Measurements from ENCODE around the gene COMMD7.

COMMD7 gene

DNA sequence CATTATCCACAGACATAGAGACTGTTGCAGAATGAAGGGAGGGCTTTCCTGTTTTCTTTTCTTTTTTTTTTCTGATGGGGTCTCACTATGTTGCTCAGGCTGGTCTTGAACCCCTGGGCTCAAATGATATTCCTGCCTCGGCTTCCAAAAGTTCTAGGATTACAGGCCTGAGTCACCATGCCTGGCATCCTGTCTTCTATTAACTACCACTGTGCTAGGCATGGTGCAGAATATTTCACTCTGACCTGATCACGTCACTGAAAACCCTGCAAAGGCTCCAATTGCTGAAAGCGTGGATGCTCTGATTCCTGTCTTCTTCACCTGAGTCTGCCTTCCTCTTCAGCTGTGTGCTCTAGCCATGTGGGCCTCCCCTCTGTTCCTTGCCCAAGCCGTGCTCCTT is 10.5 kb upstream of the COMMD7 start:
- FAIRE-seq (no peak), DNase-seq (ENCODE audit: insufficient read length, low spot score) (no peak)
- TF ChIP-seq SPI1 (IDR thresholded peaks at IDR 0.05; ENCODE audit: low read depth, low read length) (no peak), POU2F2 (IDR thresholded peaks at IDR 0.05; ENCODE audit: low read depth, low read length) (no peak), POLR2A (IDR thresholded peaks at IDR 0.05; ENCODE audit: low read depth, low read length) (no peak), TAF1 (IDR thresholded peaks at IDR 0.05; ENCODE audit: low read depth, low read length) (no peak), POLR2AphosphoS5 (IDR thresholded peaks at IDR 0.05; ENCODE audit: low read depth, low read length) (no peak), PAX5 (IDR thresholded peaks at IDR 0.05; ENCODE audit: insufficient read depth, low read length, severe bottlenecking) (no peak)

DNA sequence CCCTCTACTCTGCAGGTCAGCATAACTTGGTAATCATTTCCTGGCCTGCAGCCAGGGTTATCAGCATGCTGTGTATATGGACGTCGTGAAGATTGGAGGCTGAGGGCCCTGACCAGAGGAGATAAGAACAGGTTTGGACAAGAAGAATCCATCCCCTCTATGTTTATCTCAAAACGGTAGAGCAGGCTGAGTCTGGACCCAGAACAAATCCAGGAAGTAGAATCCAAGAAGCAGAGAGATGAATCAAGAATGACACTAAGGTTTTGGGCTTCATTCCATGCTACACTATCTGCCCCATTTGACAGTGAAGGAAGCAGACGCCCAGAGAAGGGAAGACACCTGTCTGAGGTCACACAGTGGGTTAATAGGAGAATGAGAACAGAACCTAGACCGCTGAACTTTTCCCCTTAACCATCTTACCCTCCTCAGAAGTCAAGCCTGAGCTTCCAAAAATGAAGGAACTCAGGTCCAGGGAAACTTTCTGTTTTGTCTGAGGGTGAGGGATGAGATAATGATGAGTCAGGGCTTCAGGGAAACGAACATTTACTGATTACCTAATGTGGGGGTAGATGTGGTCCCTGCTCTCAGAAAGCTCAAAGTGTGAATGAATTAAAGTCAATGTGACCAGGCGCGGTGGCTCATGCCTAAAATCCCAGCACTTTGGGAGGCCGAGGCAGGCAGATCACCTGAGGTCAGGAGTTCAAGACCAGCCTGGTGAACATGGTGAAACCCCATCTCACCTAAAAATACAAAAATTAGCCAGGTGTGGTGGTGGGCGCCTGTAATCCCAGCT is 9.4 kb upstream of the COMMD7 start:
- DNase-seq (ENCODE audit: insufficient read length, low spot score) (no peak), FAIRE-seq (no peak)
- TF ChIP-seq TAF1 (IDR thresholded peaks at IDR 0.05; ENCODE audit: low read depth, low read length): no peak
- no peak for TF ChIP-seq PAX5 (IDR thresholded peaks at IDR 0.05; ENCODE audit: insufficient read depth, low read length, severe bottlenecking)
- TF ChIP-seq SPI1 (IDR thresholded peaks at IDR 0.05; ENCODE audit: low read depth, low read length): no peak
- TF ChIP-seq POLR2AphosphoS5 (IDR thresholded peaks at IDR 0.05; ENCODE audit: low read depth, low read length): no peak
- TF ChIP-seq POLR2A (IDR thresholded peaks at IDR 0.05; ENCODE audit: low read depth, low read length): no peak
- TF ChIP-seq POU2F2 (IDR thresholded peaks at IDR 0.05; ENCODE audit: low read depth, low read length): no peak

DNA sequence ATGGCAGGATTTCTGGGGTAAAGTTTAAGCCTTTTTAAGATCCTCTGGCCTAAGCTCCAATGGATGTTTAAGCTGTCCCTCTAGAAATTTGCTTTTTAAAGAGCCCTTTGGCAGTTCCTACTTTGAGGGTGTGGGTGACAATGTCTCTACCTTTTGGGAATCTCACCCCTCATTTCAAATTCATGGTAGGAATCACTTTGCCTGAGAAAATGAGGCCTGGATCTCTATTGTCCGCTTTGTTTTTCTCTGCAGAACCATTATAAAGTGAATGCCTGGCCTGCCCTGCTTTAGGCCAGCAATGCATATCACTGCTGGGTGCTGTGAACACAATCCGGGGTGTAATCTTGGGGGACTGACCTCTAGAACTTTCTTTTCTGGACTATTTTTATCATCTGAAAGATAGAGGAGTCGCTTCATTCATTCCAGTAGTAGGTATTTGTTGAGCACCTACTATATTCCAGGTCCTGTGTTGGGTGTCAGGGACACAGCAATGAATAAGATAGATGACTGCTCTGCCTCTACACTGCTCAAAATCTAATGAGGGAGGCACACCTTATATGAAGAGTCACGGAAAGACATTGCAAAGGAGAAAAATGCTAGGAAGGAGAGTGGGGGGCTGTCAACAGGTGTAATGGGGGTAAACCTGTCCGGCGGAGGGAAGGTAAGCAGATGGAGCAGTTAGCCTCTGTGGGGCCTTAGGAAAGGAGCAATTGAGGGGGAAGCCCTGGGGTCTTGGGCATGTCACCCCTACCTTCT is 8.6 kb upstream of the COMMD7 start:
- FAIRE-seq (no peak), DNase-seq (ENCODE audit: insufficient read length, low spot score) (no peak)
- TF ChIP-seq PAX5 (IDR thresholded peaks at IDR 0.05; ENCODE audit: insufficient read depth, low read length, severe bottlenecking) (no peak), POLR2A (IDR thresholded peaks at IDR 0.05; ENCODE audit: low read depth, low read length) (no peak), POU2F2 (IDR thresholded peaks at IDR 0.05; ENCODE audit: low read depth, low read length) (no peak), TAF1 (IDR thresholded peaks at IDR 0.05; ENCODE audit: low read depth, low read length) (no peak), SPI1 (IDR thresholded peaks at IDR 0.05; ENCODE audit: low read depth, low read length) (no peak), POLR2AphosphoS5 (IDR thresholded peaks at IDR 0.05; ENCODE audit: low read depth, low read length) (no peak)

DNA sequence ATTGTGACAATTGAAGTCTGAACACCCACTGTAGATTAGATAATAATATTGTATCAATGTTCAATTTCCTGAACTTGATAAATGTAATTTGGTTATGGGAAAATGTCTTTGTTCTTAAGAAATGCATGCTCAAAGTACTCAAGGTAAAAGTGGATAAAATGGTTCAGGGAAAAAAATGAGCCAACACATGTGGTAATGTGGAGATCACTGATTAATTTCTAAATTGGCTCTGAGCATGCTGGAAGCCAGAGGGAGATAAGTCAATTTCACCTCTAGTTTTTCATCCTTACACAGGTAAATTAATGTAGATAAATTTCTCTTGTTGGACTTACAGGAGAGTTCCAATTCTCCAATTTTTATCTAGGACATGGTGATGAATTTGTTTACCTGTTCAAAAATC is 8.0 kb upstream of the COMMD7 start:
- DNase-seq (ENCODE audit: insufficient read length, low spot score) (no peak), FAIRE-seq (no peak)
- no peak for TF ChIP-seq SPI1 (IDR thresholded peaks at IDR 0.05; ENCODE audit: low read depth, low read length)
- TF ChIP-seq POLR2A (IDR thresholded peaks at IDR 0.05; ENCODE audit: low read depth, low read length): no peak
- TF ChIP-seq PAX5 (IDR thresholded peaks at IDR 0.05; ENCODE audit: insufficient read depth, low read length, severe bottlenecking): no peak
- no peak for TF ChIP-seq TAF1 (IDR thresholded peaks at IDR 0.05; ENCODE audit: low read depth, low read length)
- TF ChIP-seq POU2F2 (IDR thresholded peaks at IDR 0.05; ENCODE audit: low read depth, low read length): no peak
- TF ChIP-seq POLR2AphosphoS5 (IDR thresholded peaks at IDR 0.05; ENCODE audit: low read depth, low read length): no peak

DNA sequence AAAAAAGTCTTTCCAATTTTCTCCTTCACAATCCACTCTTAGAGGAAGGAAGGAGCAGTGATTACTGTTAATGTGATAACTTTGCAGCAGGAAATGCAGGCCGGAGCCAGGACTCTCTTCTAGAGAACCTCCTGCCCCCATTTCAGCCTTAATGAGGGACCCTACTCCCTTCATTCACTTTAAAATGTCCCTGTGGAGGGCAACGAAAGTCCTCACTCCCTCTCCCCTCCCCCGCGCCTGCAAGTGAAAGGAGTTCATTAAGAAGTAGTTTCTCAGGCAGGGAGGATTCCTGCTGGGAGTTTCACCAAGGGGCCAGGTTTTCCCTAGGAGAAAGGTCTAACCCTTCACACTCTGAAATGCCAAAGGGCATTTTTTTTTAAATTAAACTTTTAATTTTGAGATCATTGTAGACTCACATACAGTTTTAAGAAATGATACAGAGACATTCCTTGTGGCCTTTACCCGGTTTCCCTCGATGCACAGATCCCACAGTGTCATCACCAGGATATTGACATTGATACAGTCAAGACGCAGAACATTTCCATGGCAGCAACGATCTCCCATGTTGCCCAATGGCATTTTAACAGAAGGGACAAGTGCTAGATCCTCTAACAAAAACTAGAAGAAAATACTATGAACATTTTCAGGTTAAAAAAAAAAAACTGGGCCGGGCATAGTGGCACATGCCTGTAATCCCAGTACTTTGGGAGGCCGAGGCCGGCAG is 6.8 kb upstream of the COMMD7 start:
- no peak for TF ChIP-seq SPI1 (IDR thresholded peaks at IDR 0.05; ENCODE audit: low read depth, low read length)
- DNase-seq (ENCODE audit: insufficient read length, low spot score) (no peak), FAIRE-seq (no peak)

DNA sequence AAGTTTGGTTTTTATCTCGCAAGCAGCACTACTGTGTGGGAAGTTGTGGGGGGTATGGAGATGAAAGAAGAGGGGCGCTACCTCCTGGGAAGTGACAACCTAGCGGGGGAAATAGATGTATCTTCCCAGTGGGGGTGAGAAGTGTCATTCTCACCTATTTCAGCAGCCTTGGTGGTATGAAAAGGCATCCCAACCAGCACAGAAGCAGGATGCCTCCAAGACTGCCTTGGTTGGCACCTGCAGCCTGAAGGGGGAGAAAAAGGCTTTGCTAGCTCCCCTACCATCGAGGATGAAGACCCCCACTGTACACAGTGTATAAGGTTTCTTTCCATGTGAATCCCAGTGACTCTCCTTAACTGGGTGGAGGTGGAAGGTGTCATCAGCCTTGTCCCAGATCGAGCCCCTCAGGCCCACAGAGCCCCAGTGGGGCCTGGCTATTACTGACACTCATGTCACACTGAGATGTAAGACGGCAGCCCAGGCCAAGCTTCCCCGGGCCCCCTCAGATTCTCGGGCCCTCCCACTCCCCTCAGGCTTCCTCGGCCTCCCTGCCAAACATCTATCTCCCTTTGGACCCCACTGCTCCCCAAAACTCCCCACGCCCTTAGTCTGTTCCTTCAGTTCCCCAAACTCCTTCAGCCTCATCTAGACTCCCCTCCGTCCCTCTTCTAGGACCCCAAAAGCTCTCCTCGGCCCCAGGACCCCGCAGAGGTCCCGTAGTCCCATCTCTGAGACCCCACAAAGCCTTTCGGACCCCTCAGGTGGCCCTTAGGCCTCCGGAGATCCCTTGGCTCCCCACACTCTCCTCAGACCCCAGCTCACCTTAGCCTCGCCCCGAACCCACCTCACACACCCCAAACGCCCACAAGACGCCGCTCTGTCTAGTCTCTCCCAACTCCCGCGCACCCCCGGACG is 688 bp downstream of the COMMD7 start:
- DNase-seq (ENCODE audit: insufficient read length, low spot score) (no peak), FAIRE-seq (peak; percentile 26)
- no peak for TF ChIP-seq POLR2AphosphoS5 (IDR thresholded peaks at IDR 0.05; ENCODE audit: low read depth, low read length)
- TF ChIP-seq PAX5 (IDR thresholded peaks at IDR 0.05; ENCODE audit: insufficient read depth, low read length, severe bottlenecking): no peak
- no peak for TF ChIP-seq POU2F2 (IDR thresholded peaks at IDR 0.05; ENCODE audit: low read depth, low read length)
- no peak for TF ChIP-seq SPI1 (IDR thresholded peaks at IDR 0.05; ENCODE audit: low read depth, low read length)
- no peak for TF ChIP-seq POLR2A (IDR thresholded peaks at IDR 0.05; ENCODE audit: low read depth, low read length)
- TF ChIP-seq TAF1 (IDR thresholded peaks at IDR 0.05; ENCODE audit: low read depth, low read length): no peak

DNA sequence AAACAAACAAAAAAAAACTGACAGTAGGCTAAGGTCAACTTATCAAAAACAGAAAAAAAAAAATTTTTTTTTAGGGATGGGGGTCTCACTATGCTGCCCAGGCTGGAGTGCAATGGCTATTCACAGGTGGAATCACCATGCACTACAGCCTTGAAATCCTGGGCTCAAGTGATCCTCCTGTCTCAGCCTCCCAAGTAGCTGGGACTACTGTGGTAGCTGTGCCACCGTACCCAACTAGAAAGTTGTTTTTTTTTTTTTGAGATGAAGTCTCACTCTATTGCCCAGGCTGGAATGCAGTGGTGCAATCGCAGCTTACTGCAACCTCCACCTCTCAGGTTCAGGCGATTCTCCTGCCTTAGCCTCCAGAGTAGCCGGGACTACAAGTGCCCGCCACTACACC is 2.1 kb downstream of the COMMD7 start:
- FAIRE-seq (no peak), DNase-seq (ENCODE audit: insufficient read length, low spot score) (no peak)
- TF ChIP-seq SPI1 (IDR thresholded peaks at IDR 0.05; ENCODE audit: low read depth, low read length) (no peak), TAF1 (IDR thresholded peaks at IDR 0.05; ENCODE audit: low read depth, low read length) (no peak), PAX5 (IDR thresholded peaks at IDR 0.05; ENCODE audit: insufficient read depth, low read length, severe bottlenecking) (no peak), POLR2A (IDR thresholded peaks at IDR 0.05; ENCODE audit: low read depth, low read length) (no peak), POU2F2 (IDR thresholded peaks at IDR 0.05; ENCODE audit: low read depth, low read length) (no peak), POLR2AphosphoS5 (IDR thresholded peaks at IDR 0.05; ENCODE audit: low read depth, low read length) (no peak)

DNA sequence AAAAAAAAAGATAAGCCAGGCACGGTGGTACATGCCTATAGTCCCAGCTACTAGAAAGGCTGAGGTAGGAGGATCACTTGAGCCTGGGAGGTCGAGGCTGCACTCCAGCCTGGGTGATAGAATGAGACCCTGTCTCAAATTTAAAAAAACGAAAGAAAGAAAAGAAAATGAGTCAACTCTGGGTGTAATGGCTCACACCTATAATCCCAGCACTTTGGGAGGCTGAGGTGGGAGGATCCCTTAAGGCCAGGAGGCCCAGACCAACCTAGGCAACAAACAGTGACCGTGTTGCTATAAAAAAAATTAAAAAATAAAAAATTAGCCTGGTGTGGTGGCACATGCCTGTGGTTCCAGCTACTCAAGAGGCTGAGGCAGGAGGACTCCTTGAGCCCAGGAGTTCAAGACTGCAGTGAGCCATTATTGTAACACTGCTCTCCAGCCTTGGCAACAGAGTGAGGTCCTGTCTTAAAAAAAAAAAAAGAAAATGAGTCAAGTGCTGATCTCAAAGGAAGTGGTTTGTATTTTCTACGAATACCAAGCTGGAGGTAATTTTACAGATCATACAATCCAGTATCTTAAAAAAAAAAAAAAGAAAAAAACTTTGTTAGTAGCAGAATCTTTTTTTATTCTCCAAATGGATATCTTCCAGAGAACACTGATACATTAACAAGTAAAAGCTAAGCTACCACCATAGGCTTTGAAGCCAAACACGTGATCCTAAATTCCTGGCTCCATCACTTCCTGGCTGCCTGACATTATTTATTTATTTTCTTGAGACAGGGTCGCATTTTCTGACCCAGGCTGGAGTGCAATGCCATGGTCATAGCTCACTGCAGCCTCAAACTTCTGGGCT is 5.7 kb downstream of the COMMD7 start:
- TF ChIP-seq TAF1 (IDR thresholded peaks at IDR 0.05; ENCODE audit: low read depth, low read length): no peak
- TF ChIP-seq SPI1 (IDR thresholded peaks at IDR 0.05; ENCODE audit: low read depth, low read length): no peak
- TF ChIP-seq POLR2A (IDR thresholded peaks at IDR 0.05; ENCODE audit: low read depth, low read length): no peak
- no peak for TF ChIP-seq PAX5 (IDR thresholded peaks at IDR 0.05; ENCODE audit: insufficient read depth, low read length, severe bottlenecking)
- TF ChIP-seq POU2F2 (IDR thresholded peaks at IDR 0.05; ENCODE audit: low read depth, low read length): no peak
- TF ChIP-seq POLR2AphosphoS5 (IDR thresholded peaks at IDR 0.05; ENCODE audit: low read depth, low read length): no peak
- FAIRE-seq: no peak

More for the DNA sequence above, 5.7 kb downstream of the COMMD7 start:
- DNase-seq (ENCODE audit: insufficient read length, low spot score): no peak

Data from GM12891 (cell line).